Measurements from ENCODE around the gene FOXN1. TPM values are rescaled to one million over a fixed set of nuclear protein-coding genes. Genes with fewer than 3 reads are reported as not detected.

Gene FOXN1
- total RNA-seq, 1 donor from 2014 or later, result not detected

GRCh38 chr17:28471531-28472342, 34.4 kb upstream of the FOXN1 start:
- Histone ChIP-seq H3K79me2 (ENCODE audit: insufficient read depth, low read length) (no peaks in the 10 kb centered on the region), H3K27ac (ENCODE audit: low read depth, low read length) (no peak overlapping the region), H3K4me1 (ENCODE audit: insufficient read depth, low read length) (no peaks in the 10 kb centered on the region), H3K4me3 (ENCODE audit: insufficient read depth, low read depth, low read length) (no peak overlapping the region), H2AFZ (ENCODE audit: low read depth, low read length) (no peak overlapping the region), H3K27me3 (ENCODE audit: insufficient read depth, low read length) (peaks cover 40% of the 10 kb centered on the region), H4K20me1 (ENCODE audit: insufficient read depth, low read length) (no peaks in the 10 kb centered on the region), H3K9ac (ENCODE audit: low read length) (no peak overlapping the region), H3K9me3 (ENCODE audit: insufficient read depth, low read depth, low read length) (no peaks in the 10 kb centered on the region), H3K36me3 (ENCODE audit: insufficient read depth, low read length) (no peaks in the 10 kb centered on the region), H3K4me2 (ENCODE audit: low read length) (no peak overlapping the region)
- peaks cover 2% of the 10 kb centered on the region for H3K9me3 Mint-ChIP-seq (ENCODE audit: unreplicated experiment)
- TF ChIP-seq CTCF (IDR thresholded peaks at IDR 0.05; ENCODE audit: insufficient read depth, low read depth, low read length), result no peak
- no peak for TF ChIP-seq EZH2 (IDR thresholded peaks at IDR 0.05; ENCODE audit: insufficient read depth, low read length)
- H3K36me3 Mint-ChIP-seq (ENCODE audit: low read depth, unreplicated experiment), result peaks cover 3% of the 10 kb centered on the region
- DNase-seq (ENCODE audit: low read depth) (no peak), FAIRE-seq (no peak)
- H3K27ac Mint-ChIP-seq (ENCODE audit: unreplicated experiment), result no peak overlapping the region
- H3K4me1 Mint-ChIP-seq (ENCODE audit: low read depth, unreplicated experiment), result peaks cover 25% of the 10 kb centered on the region
- H3K4me3 Mint-ChIP-seq (ENCODE audit: unreplicated experiment), result no peak overlapping the region
- peaks cover 51% of the 10 kb centered on the region for H3K27me3 Mint-ChIP-seq (ENCODE audit: low read depth, unreplicated experiment)

- Mint-ChIP-seq H3K36me3 (ENCODE audit: low read depth, unreplicated experiment) (peaks cover 3% of the 10 kb centered on the region), H3K9me3 (ENCODE audit: unreplicated experiment) (peaks cover 2% of the 10 kb centered on the region), H3K27me3 (ENCODE audit: low read depth, unreplicated experiment) (peaks cover 42% of the 10 kb centered on the region), H3K27ac (ENCODE audit: unreplicated experiment) (no peak overlapping the region), H3K4me3 (ENCODE audit: unreplicated experiment) (no peak overlapping the region), H3K4me1 (ENCODE audit: low read depth, unreplicated experiment) (peaks cover 14% of the 10 kb centered on the region)
- Histone ChIP-seq H3K9ac (ENCODE audit: low read length) (no peak overlapping the region), H2AFZ (ENCODE audit: low read depth, low read length) (no peak overlapping the region), H3K4me1 (ENCODE audit: insufficient read depth, low read length) (no peaks in the 10 kb centered on the region), H4K20me1 (ENCODE audit: insufficient read depth, low read length) (no peaks in the 10 kb centered on the region), H3K79me2 (ENCODE audit: insufficient read depth, low read length) (no peaks in the 10 kb centered on the region), H3K36me3 (ENCODE audit: insufficient read depth, low read length) (no peaks in the 10 kb centered on the region), H3K4me3 (ENCODE audit: insufficient read depth, low read depth, low read length) (no peak overlapping the region), H3K27ac (ENCODE audit: low read depth, low read length) (no peak overlapping the region), H3K4me2 (ENCODE audit: low read length) (no peak overlapping the region), H3K27me3 (ENCODE audit: insufficient read depth, low read length) (peaks cover 35% of the 10 kb centered on the region), H3K9me3 (ENCODE audit: insufficient read depth, low read depth, low read length) (no peaks in the 10 kb centered on the region)
- FAIRE-seq (no peak), DNase-seq (ENCODE audit: low read depth) (no peak)
- TF ChIP-seq CTCF (IDR thresholded peaks at IDR 0.05; ENCODE audit: insufficient read depth, low read depth, low read length) (no peak), EZH2 (IDR thresholded peaks at IDR 0.05; ENCODE audit: insufficient read depth, low read length) (no peak)
Measured at GRCh38 chr17:28472871-28473497, 33.2 kb upstream of the FOXN1 start.

- peaks cover 3% of the 10 kb centered on the region for H3K36me3 Mint-ChIP-seq (ENCODE audit: low read depth, unreplicated experiment)
Measured at GRCh38 chr17:28473542-28473941, 32.6 kb upstream of the FOXN1 start, which contains the start of gene SLC13A2. SLC13A2 (plus strand) TSS chr17:28473644; CDS start chr17:28473713, 69 bp downstream.

More at GRCh38 chr17:28473542-28473941, 32.6 kb upstream of the FOXN1 start, which contains the start of gene SLC13A2:
- H3K27me3 Mint-ChIP-seq (ENCODE audit: low read depth, unreplicated experiment), result peaks cover 47% of the 10 kb centered on the region
- H3K27me3 ChIP-seq (ENCODE audit: insufficient read depth, low read length), result peaks cover 35% of the 10 kb centered on the region
- no peaks in the 10 kb centered on the region for H3K4me1 ChIP-seq (ENCODE audit: insufficient read depth, low read length)
- TF ChIP-seq EZH2 (IDR thresholded peaks at IDR 0.05; ENCODE audit: insufficient read depth, low read length) (no peak), CTCF (IDR thresholded peaks at IDR 0.05; ENCODE audit: insufficient read depth, low read depth, low read length) (no peak)
- peaks cover 14% of the 10 kb centered on the region for H3K4me1 Mint-ChIP-seq (ENCODE audit: low read depth, unreplicated experiment)
- H3K9ac ChIP-seq (ENCODE audit: low read length), result no peak within 1 kb of the TSS
- no peak within 1 kb of the TSS for H2AFZ ChIP-seq (ENCODE audit: low read depth, low read length)
- FAIRE-seq (no peak), DNase-seq (ENCODE audit: low read depth) (no peak)
- no peaks in the 10 kb centered on the region for H3K9me3 ChIP-seq (ENCODE audit: insufficient read depth, low read depth, low read length)
- no peak within 1 kb of the TSS for H3K4me3 Mint-ChIP-seq (ENCODE audit: unreplicated experiment)
- no peaks in the 10 kb centered on the region for H3K36me3 ChIP-seq (ENCODE audit: insufficient read depth, low read length)
- no peak within 1 kb of the TSS for H3K27ac Mint-ChIP-seq (ENCODE audit: unreplicated experiment)
- no peaks in the 10 kb centered on the region for H4K20me1 ChIP-seq (ENCODE audit: insufficient read depth, low read length)
- H3K4me3 ChIP-seq (ENCODE audit: insufficient read depth, low read depth, low read length), result no peak within 1 kb of the TSS
- no peak within 1 kb of the TSS for H3K27ac ChIP-seq (ENCODE audit: low read depth, low read length)
- H3K9me3 Mint-ChIP-seq (ENCODE audit: unreplicated experiment), result peaks cover 2% of the 10 kb centered on the region
- H3K4me2 ChIP-seq (ENCODE audit: low read length), result no peak within 1 kb of the TSS
- no peaks in the 10 kb centered on the region for H3K79me2 ChIP-seq (ENCODE audit: insufficient read depth, low read length)

Measured in astrocyte (in vitro differentiated cells and primary cell).